Transverse colon (tissue), 4 donors: ENCODE measurements around the gene CAMTA1. TPM values are rescaled to one million over a fixed set of nuclear protein-coding genes. Genes with fewer than 3 reads are reported as not detected.

ENCODE experiments used
- DNase-seq: peaks from one replicate; pipeline ENCODE4 v3.0.0-alpha.2; 2019
- H3K27ac ChIP-seq, 4 donors: fragments of 200-600 bp; sonication (generic); 2 replicates each; pipeline ENCODE4 v1.5.1; 2016 to 2018; ENCODE audit warnings: inconsistent platforms in 4 of 4
- H3K27me3 ChIP-seq: fragments of 200-600 bp; sonication (generic); 2 replicates; pipeline ENCODE4 v1.5.1; 2017; ENCODE audit warnings: inconsistent platforms
- H3K36me3 ChIP-seq, 4 donors: fragments of 200-600 bp; sonication (generic); 2 replicates each; pipeline ENCODE4 v1.5.1; 2017 to 2019; ENCODE audit warnings: inconsistent platforms in 4 of 4
- H3K4me1 ChIP-seq, 4 donors: fragments of 200-600 bp; sonication (generic); 2 replicates each; pipeline ENCODE4 v1.5.1; 2017 to 2020; ENCODE audit warnings: inconsistent platforms in 4 of 4
- H3K4me3 ChIP-seq, 4 donors: fragments of 200-600 bp; sonication (generic); 1 replicate in 1 of 4; 2 replicates in 3 of 4; pipeline versions ENCODE4 v1.5.1 to v1.6.1; 2017 to 2019; ENCODE audit warnings: inconsistent platforms in 4 of 4
- H3K9me3 ChIP-seq, 2 donors: fragments of 200-600 bp; sonication (generic); 2 replicates each; pipeline ENCODE4 v1.5.1; 2017 to 2019; ENCODE audit warnings: inconsistent platforms in 2 of 2
- CTCF ChIP-seq, 5 experiments: fragments of 200-600 bp in 3 of 5; fragments of 450-650 bp in 2 of 5; sonication (generic) in 3 of 5; IDR thresholded peaks; 1 replicate in 2 of 5; 2 replicates in 3 of 5; pipeline ENCODE4 v1.5.1; 2016 to 2017; ENCODE audit warnings: antibody characterized with exemption in 5 of 5, inconsistent platforms in 3 of 5, mild to moderate bottlenecking in 2 of 5, moderate library complexity in 1 of 5
- EP300 ChIP-seq: sonication (generic); formaldehyde crosslinking; IDR thresholded peaks from one replicate; pipeline ENCODE4 v1.6.1; 2017; ENCODE audit warnings: antibody characterized with exemption, low read depth
- POLR2A ChIP-seq: fragments of 450-650 bp; IDR thresholded peaks from one replicate; pipeline ENCODE4 v1.6.1; 2016; ENCODE audit warnings: antibody characterized with exemption, mild to moderate bottlenecking, moderate library complexity
- POLR2AphosphoS5 ChIP-seq, 3 donors: sonication (generic); formaldehyde crosslinking; IDR thresholded peaks; one replicate each; pipeline ENCODE4 v1.6.1; 2016; ENCODE audit warnings: antibody characterized with exemption in 3 of 3
- WGBS, 2 donors: methylation state at CpG; one replicate each; pipeline ENCODE4 v1.1.5; 2018; ENCODE audit warnings: low coverage in 1 of 2; 5-methylcytosine and 5-hydroxymethylcytosine counted together
- in situ Hi-C, 4 donors: fragments of 200-750 bp; cut with MboI; loops; one replicate each; pipeline versions ENCODE4 v1.15.0 to v1.15.1; 2017; ENCODE audit warnings: low sequenced_read_pairs in 3 of 4, low pct_ligation_motif_present in 1 of 4, low pct_unique_long_range_greater_than_20kb in 1 of 4
- intact Hi-C: fragments of 100-400 bp; cut with DNase I; formaldehyde crosslinking; loops from one replicate; pipeline ENCODE4 v1.15.1; 2023; ENCODE audit warnings: low total_unique reads
- total RNA-seq, 4 donors: library from RNA; depleted of rRNA; stranded (reverse); fragments of >200 nt; gene quantifications; one replicate each; pipeline ENCODE4 v1.1.0, GENCODE V29; 2016

Gene CAMTA1
- total RNA-seq, 4 donors from 2014 or later = 93.8 to 268 (median 130) TPM

DNA sequence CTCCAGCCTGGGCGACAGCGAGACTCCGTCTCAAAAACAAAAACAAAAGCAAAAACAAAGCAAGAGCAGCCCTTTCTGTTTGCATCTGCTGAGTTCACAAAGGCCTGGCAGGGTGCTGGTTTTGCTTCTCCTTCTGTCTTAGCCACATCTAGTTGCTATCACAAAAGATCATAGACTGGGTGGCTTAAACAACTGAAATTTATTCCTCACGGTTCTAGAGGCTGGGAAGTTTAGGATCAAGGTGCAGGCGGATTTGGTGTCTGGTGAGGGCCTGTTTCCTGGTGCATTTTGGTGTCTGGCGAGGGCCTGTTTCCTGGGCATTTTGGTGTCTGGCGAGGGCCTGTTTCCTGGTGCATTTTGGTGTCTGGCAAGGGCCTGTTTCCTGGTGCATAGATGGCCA, 471.3 kb downstream of the CAMTA1 start:
- in situ Hi-C loops (no loop called here), intact Hi-C loops (no loop called here)
- Histone ChIP-seq H3K9me3 (no peaks in the 10 kb centered on the region), H3K27ac (no peak overlapping the region), H3K27me3 (no peaks in the 10 kb centered on the region), H3K4me1 (no peaks in the 10 kb centered on the region), H3K4me3 (no peak overlapping the region), H3K36me3 (no peaks in the 10 kb centered on the region)
- WGBS, 2 donors = 82 to 95% methylated on average over 3 to 7 of the region's 7 CpGs
- no peak for DNase-seq
- no peak for TF ChIP-seq EP300
- TF ChIP-seq POLR2A = no peak
- no peak for TF ChIP-seq POLR2AphosphoS5 (IDR thresholded peaks at IDR 0.05)
- TF ChIP-seq CTCF (IDR thresholded peaks at IDR 0.05) = no peak

- Histone ChIP-seq H3K27me3 (no peaks in the 10 kb centered on the region), H3K4me1 (peaks cover 0 to under 1% (median 0%) of the 10 kb centered on the region in 4 donors), H3K36me3 (no peaks in the 10 kb centered on the region), H3K9me3 (no peaks in the 10 kb centered on the region), H3K4me3 (no peak overlapping the region), H3K27ac (no peak overlapping the region)
- DNase-seq = no peak
- in situ Hi-C loops = no loop called here
- TF ChIP-seq POLR2AphosphoS5 (IDR thresholded peaks at IDR 0.05) = no peak
- TF ChIP-seq POLR2A = no peak
- no peak for TF ChIP-seq EP300
- no peak for TF ChIP-seq CTCF (IDR thresholded peaks at IDR 0.05)
- 79 to 88% methylated on average over 8 to 10 of the region's 10 CpGs for WGBS, 2 donors
- intact Hi-C loops = no loop called here
These were observed 472.0 kb downstream of the CAMTA1 start for GRCh38 chr1:7257225-7257624.

DNA sequence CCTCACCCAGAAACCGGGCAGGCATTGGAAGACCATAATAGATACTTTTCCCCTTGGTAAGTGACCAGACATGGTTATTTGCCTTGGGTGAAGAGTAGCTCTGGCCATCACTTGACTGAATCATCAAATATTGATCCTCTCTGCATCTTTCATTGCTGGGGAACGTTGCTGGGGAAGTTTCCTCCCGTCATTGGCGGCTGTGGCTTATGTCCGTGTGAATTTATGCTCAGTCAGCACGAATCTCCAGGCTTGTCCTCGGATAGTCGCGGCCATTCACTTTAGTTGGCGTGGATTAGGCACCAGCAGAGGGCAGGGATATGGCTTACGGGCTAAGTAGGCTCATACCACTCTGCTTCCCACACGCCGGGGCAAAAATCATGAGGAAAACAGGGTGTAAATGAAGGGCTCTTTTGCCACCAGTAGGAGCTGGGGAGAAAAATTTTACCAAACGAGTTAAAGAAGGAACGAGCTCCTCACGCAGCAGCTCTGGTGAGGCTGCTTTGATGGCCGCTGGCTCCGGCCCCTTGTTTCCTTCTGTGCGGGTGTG, 473.4 kb downstream of the CAMTA1 start:
- Histone ChIP-seq H3K36me3 (no peaks in the 10 kb centered on the region), H3K4me1 (peaks cover 0 to 13% (median 5%) of the 10 kb centered on the region in 4 donors), H3K27ac (no peak overlapping the region), H3K4me3 (no peak overlapping the region), H3K9me3 (no peaks in the 10 kb centered on the region), H3K27me3 (no peaks in the 10 kb centered on the region)
- in situ Hi-C loops (no loop called here), intact Hi-C loops (no loop called here)
- TF ChIP-seq POLR2A (no peak), CTCF (IDR thresholded peaks at IDR 0.05) (no peak), EP300 (no peak), POLR2AphosphoS5 (IDR thresholded peaks at IDR 0.05) (no peak)
- DNase-seq = no peak
- 87 to 100% methylated on average over 1 to 19 of the region's 19 CpGs for WGBS, 2 donors

GRCh38 chr1:7259955-7260354, 474.7 kb downstream of the CAMTA1 start:
- WGBS, 2 donors = 74 to 80% methylated on average over 4 to 5 of the region's 5 CpGs
- TF ChIP-seq CTCF (IDR thresholded peaks at IDR 0.05) = no peak
- no peak for TF ChIP-seq POLR2A
- no peak for TF ChIP-seq POLR2AphosphoS5 (IDR thresholded peaks at IDR 0.05)
- TF ChIP-seq EP300 = no peak
- no peak overlapping the region for H3K27ac ChIP-seq
- H3K36me3 ChIP-seq = no peaks in the 10 kb centered on the region
- intact Hi-C loops (no loop called here), in situ Hi-C loops (no loop called here)
- peaks cover 0 to 22% (median 8%) of the 10 kb centered on the region in 4 donors for H3K4me1 ChIP-seq
- no peaks in the 10 kb centered on the region for H3K9me3 ChIP-seq
- DNase-seq = no peak
- no peaks in the 10 kb centered on the region for H3K27me3 ChIP-seq
- no peak overlapping the region for H3K4me3 ChIP-seq
